ENCODE measurements around the gene GNG4.

- TF ChIP-seq CTCF (conservative IDR thresholded peaks at IDR 0.05 in 1 of 2, IDR thresholded peaks at IDR 0.05 in 1 of 2; ENCODE audit: low read depth in 1 of 2, low read length in 2 of 2) (no peak), EZH2 (IDR thresholded peaks at IDR 0.05; ENCODE audit: low read length, missing control alignments) (no peak)
Measured at GRCh38 chr1:235553112-235553551, 96.5 kb downstream of the GNG4 start.
